PFSK-1 (cell line): ENCODE results near the gene KIAA1328.

ENCODE experiments used
- FOXP2 ChIP-seq: optimal IDR thresholded peaks from 2 replicates; pipeline ENCODE3; 2011; ENCODE audit warnings: borderline replicate concordance, control low read depth, inconsistent platforms; ENCODE audit not compliant: insufficient read depth; ENCODE audit errors: extremely low read length, extremely low read depth
- POLR2AphosphoS5 ChIP-seq: IDR thresholded peaks from 2 replicates; pipeline ENCODE4 v1.6.1; 2012; ENCODE audit warnings: low read depth, mild to moderate bottlenecking, control low read depth, low read length, moderate library complexity
- SIN3A ChIP-seq: IDR thresholded peaks from 2 replicates; pipeline ENCODE4 v1.6.1; 2012; ENCODE audit warnings: mild to moderate bottlenecking, low read length, moderate library complexity, borderline replicate concordance; ENCODE audit not compliant: insufficient read depth
- TAF1 ChIP-seq: IDR thresholded peaks from 2 replicates; pipeline ENCODE4 v1.6.1; 2012; ENCODE audit warnings: low read length, control low read depth, borderline replicate concordance; ENCODE audit not compliant: insufficient read depth
- TF ChIP-seq, protein P1 (sequence below), 2 experiments: IDR thresholded peaks; 2 replicates each; pipeline versions ENCODE4 v1.6.1 to v1.8.0; 2011 to 2012; ENCODE audit warnings: low read depth in 2 of 2, low read length in 2 of 2, control low read depth in 1 of 2, inconsistent platforms in 1 of 2, mild to moderate bottlenecking in 1 of 2, moderate library complexity in 1 of 2; ENCODE audit not compliant: insufficient read depth in 1 of 2

Gene KIAA1328

GRCh38 chr18:37249895-37250618 is 421.1 kb downstream of the KIAA1328 start:
- no peak for TF ChIP-seq TAF1
- TF ChIP-seq POLR2AphosphoS5, result no peak
- no peak for TF ChIP-seq SIN3A
- TF ChIP-seq, protein P1, sequence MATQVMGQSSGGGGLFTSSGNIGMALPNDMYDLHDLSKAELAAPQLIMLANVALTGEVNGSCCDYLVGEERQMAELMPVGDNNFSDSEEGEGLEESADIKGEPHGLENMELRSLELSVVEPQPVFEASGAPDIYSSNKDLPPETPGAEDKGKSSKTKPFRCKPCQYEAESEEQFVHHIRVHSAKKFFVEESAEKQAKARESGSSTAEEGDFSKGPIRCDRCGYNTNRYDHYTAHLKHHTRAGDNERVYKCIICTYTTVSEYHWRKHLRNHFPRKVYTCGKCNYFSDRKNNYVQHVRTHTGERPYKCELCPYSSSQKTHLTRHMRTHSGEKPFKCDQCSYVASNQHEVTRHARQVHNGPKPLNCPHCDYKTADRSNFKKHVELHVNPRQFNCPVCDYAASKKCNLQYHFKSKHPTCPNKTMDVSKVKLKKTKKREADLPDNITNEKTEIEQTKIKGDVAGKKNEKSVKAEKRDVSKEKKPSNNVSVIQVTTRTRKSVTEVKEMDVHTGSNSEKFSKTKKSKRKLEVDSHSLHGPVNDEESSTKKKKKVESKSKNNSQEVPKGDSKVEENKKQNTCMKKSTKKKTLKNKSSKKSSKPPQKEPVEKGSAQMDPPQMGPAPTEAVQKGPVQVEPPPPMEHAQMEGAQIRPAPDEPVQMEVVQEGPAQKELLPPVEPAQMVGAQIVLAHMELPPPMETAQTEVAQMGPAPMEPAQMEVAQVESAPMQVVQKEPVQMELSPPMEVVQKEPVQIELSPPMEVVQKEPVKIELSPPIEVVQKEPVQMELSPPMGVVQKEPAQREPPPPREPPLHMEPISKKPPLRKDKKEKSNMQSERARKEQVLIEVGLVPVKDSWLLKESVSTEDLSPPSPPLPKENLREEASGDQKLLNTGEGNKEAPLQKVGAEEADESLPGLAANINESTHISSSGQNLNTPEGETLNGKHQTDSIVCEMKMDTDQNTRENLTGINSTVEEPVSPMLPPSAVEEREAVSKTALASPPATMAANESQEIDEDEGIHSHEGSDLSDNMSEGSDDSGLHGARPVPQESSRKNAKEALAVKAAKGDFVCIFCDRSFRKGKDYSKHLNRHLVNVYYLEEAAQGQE (IDR thresholded peaks at IDR 0.05; ENCODE audit: insufficient read depth in 1 of 2, low read depth in 2 of 2, low read length in 2 of 2), result no peak
- no peak for TF ChIP-seq FOXP2

GRCh38 chr18:37251679-37252078 is 422.8 kb downstream of the KIAA1328 start:
- TF ChIP-seq POLR2AphosphoS5 (no peak), TAF1 (no peak), FOXP2 (no peak), SIN3A (no peak)
- TF ChIP-seq, protein P1 (IDR thresholded peaks at IDR 0.05; ENCODE audit: insufficient read depth in 1 of 2, low read depth in 2 of 2, low read length in 2 of 2), result no peak

GRCh38 chr18:37252342-37252741 is 423.4 kb downstream of the KIAA1328 start:
- TF ChIP-seq TAF1 (no peak), SIN3A (no peak), FOXP2 (no peak), POLR2AphosphoS5 (no peak)
- TF ChIP-seq, protein P1 (IDR thresholded peaks at IDR 0.05; ENCODE audit: insufficient read depth in 1 of 2, low read depth in 2 of 2, low read length in 2 of 2), result no peak

- TF ChIP-seq POLR2AphosphoS5, result no peak
- no peak for TF ChIP-seq TAF1
- no peak for TF ChIP-seq FOXP2
Measured at GRCh38 chr18:37252854-37253393, 424.0 kb downstream of the KIAA1328 start.

GRCh38 chr18:37253394-37254235 is 424.7 kb downstream of the KIAA1328 start:
- TF ChIP-seq FOXP2, result no peak
- TF ChIP-seq POLR2AphosphoS5, result no peak
- TF ChIP-seq SIN3A, result no peak
- TF ChIP-seq, protein P1 (IDR thresholded peaks at IDR 0.05; ENCODE audit: insufficient read depth in 1 of 2, low read depth in 2 of 2, low read length in 2 of 2), result no peak
- TF ChIP-seq TAF1, result no peak
